Liver (tissue), 9 donors: ENCODE data around the gene ZNF239. TPM values are rescaled to one million over a fixed set of nuclear protein-coding genes. Genes with fewer than 3 reads are reported as not detected.

Source experiments
- DNase-seq: peaks from one replicate; pipeline ENCODE4 v3.0.0-alpha.2; 2017; ENCODE audit warnings: low spot score
- H3K27ac ChIP-seq, 2 donors: one replicate each; pipeline ENCODE4 v1.7.0; 2013; ENCODE audit warnings: inconsistent platforms in 2 of 2, low read length in 2 of 2, control low read depth in 1 of 2, low read depth in 1 of 2, mild to moderate bottlenecking in 1 of 2
- H3K27me3 ChIP-seq, 4 donors: one replicate each; pipeline versions ENCODE4 v1.6.1 to v1.7.0; 2013; ENCODE audit warnings: low read length in 3 of 4, inconsistent platforms in 1 of 4, mild to moderate bottlenecking in 1 of 4, moderate library complexity in 1 of 4; ENCODE audit not compliant: control insufficient read depth in 4 of 4, insufficient read depth in 4 of 4
- H3K36me3 ChIP-seq, 4 donors: one replicate each; pipeline versions ENCODE4 v1.6.1 to v1.7.0; 2013; ENCODE audit warnings: low read length in 3 of 4, mild to moderate bottlenecking in 3 of 4, low read depth in 1 of 4, moderate library complexity in 1 of 4; ENCODE audit not compliant: control insufficient read depth in 4 of 4, insufficient read depth in 3 of 4
- H3K4me1 ChIP-seq, 4 donors: one replicate each; pipeline versions ENCODE4 v1.6.1 to v1.7.0; 2013; ENCODE audit warnings: low read length in 3 of 4, mild to moderate bottlenecking in 3 of 4, moderate library complexity in 1 of 4; ENCODE audit not compliant: control insufficient read depth in 4 of 4, insufficient read depth in 4 of 4
- H3K4me3 ChIP-seq, 3 donors: one replicate each; pipeline versions ENCODE4 v1.6.1 to v1.7.0; 2013; ENCODE audit warnings: low read length in 3 of 3, control low read depth in 1 of 3, low read depth in 1 of 3, mild to moderate bottlenecking in 1 of 3
- H3K9ac ChIP-seq, 2 donors: one replicate each; pipeline ENCODE4 v1.7.0; 2013; ENCODE audit warnings: low read length in 2 of 2, mild to moderate bottlenecking in 2 of 2, moderate library complexity in 2 of 2, control low read depth in 1 of 2, low read depth in 1 of 2
- H3K9me3 ChIP-seq, 4 donors: one replicate each; pipeline versions ENCODE4 v1.6.1 to v1.7.0; 2013; ENCODE audit warnings: low read length in 3 of 4; ENCODE audit not compliant: control insufficient read depth in 4 of 4
- EGR1 ChIP-seq, 2 donors: IDR thresholded peaks; 2 replicates each; pipeline ENCODE4 v1.6.1; 2016 to 2018; ENCODE audit warnings: antibody characterized with exemption in 2 of 2, low read depth in 2 of 2
- FOXA1 ChIP-seq: IDR thresholded peaks from 2 replicates; pipeline ENCODE4 v1.6.1; 2016; ENCODE audit warnings: antibody characterized with exemption
- FOXA2 ChIP-seq: IDR thresholded peaks from 2 replicates; pipeline ENCODE4 v1.6.1; 2016; ENCODE audit warnings: antibody characterized with exemption
- GABPA ChIP-seq, 2 donors: IDR thresholded peaks in 1 of 2; conservative IDR thresholded peaks in 1 of 2; 2 replicates each; pipeline ENCODE4 v1.6.1; 2016; ENCODE audit warnings: antibody characterized with exemption in 2 of 2, mild to moderate bottlenecking in 1 of 2, moderate library complexity in 1 of 2
- HNF4A ChIP-seq, 2 donors: conservative IDR thresholded peaks; 2 replicates each; pipeline ENCODE4 v1.6.1; 2016; ENCODE audit warnings: antibody characterized with exemption in 2 of 2, mild to moderate bottlenecking in 2 of 2
- HNF4G ChIP-seq: IDR thresholded peaks from 2 replicates; pipeline ENCODE4 v1.6.1; 2016; ENCODE audit warnings: antibody characterized with exemption
- JUND ChIP-seq, 2 donors: IDR thresholded peaks; 2 replicates each; pipeline ENCODE4 v1.6.1; 2016; ENCODE audit warnings: antibody characterized with exemption in 2 of 2
- NR2F2 ChIP-seq: IDR thresholded peaks from 2 replicates; pipeline ENCODE4 v1.6.1; 2016; ENCODE audit warnings: antibody characterized with exemption
- RAD21 ChIP-seq, 2 donors: IDR thresholded peaks; 2 replicates each; pipeline ENCODE4 v1.6.1; 2016; ENCODE audit warnings: antibody characterized with exemption in 2 of 2, mild to moderate bottlenecking in 2 of 2
- RXRA ChIP-seq, 2 donors: IDR thresholded peaks; 2 replicates each; pipeline ENCODE4 v1.6.1; 2017 to 2018; ENCODE audit warnings: antibody characterized with exemption in 2 of 2, mild to moderate bottlenecking in 1 of 2
- SP1 ChIP-seq: IDR thresholded peaks from 2 replicates; pipeline ENCODE4 v1.6.1; 2018; ENCODE audit warnings: antibody characterized with exemption, mild to moderate bottlenecking
- TAF1 ChIP-seq: conservative IDR thresholded peaks from 2 replicates; pipeline ENCODE4 v1.6.1; 2016; ENCODE audit warnings: antibody characterized with exemption, mild to moderate bottlenecking
- WGBS: extraction: QIAGEN DNeasy Blood & Tissue Kit; methylation state at CpG from one replicate; pipeline ENCODE4 v1.1.7; 2013; 5-methylcytosine and 5-hydroxymethylcytosine counted together
- polyA plus RNA-seq, 2 donors: library from polyadenylated mRNA; stranded (reverse) in 1 of 2; unstranded in 1 of 2; fragments of 200-250 nt in 1 of 2; fragments of >200 nt in 1 of 2; fragmentation: Nextera tagmentation in 1 of 2; extraction: Ambion mirVana in 1 of 2; gene quantifications; one replicate each; pipeline versions ENCODE4 v1.2.1 to v1.2.3, GENCODE V29; 2013 to 2015
- total RNA-seq, 2 donors: library from RNA; depleted of rRNA; stranded (reverse); fragments of >200 nt; gene quantifications; one replicate each; pipeline ENCODE4 v1.2.3, GENCODE V29; 2014
- TF ChIP-seq, protein P1 (sequence below): fragments of 150-350 bp; IDR thresholded peaks from 2 replicates; pipeline ENCODE4 v1.5.1; 2017; ENCODE audit warnings: improper control_type of control experiment, low read depth, low read length; ENCODE audit not compliant: missing input control
- TF ChIP-seq, protein P2 (sequence below): IDR thresholded peaks from 2 replicates; pipeline ENCODE4 v1.6.1; 2016; ENCODE audit warnings: antibody characterized with exemption
- TF ChIP-seq, protein P3 (sequence below): IDR thresholded peaks from 2 replicates; pipeline ENCODE4 v1.6.1; 2016; ENCODE audit warnings: antibody characterized with exemption, mild to moderate bottlenecking
- TF ChIP-seq, protein P4 (sequence below): IDR thresholded peaks from 2 replicates; pipeline ENCODE4 v1.6.1; 2016; ENCODE audit warnings: antibody characterized with exemption
- TF ChIP-seq, protein P5 (sequence below): IDR thresholded peaks from 2 replicates; pipeline ENCODE4 v1.6.1; 2016; ENCODE audit warnings: antibody characterized with exemption
- donor health status: healthy.
- donor health status: healthy.
- donor health status: healthy.
- donor health status: healthy.
- donor health status: healthy.

Gene ZNF239
- total and polyA plus RNA-seq, 4 donors: 0.57 to 2.1 (median 1.1) TPM

DNA sequence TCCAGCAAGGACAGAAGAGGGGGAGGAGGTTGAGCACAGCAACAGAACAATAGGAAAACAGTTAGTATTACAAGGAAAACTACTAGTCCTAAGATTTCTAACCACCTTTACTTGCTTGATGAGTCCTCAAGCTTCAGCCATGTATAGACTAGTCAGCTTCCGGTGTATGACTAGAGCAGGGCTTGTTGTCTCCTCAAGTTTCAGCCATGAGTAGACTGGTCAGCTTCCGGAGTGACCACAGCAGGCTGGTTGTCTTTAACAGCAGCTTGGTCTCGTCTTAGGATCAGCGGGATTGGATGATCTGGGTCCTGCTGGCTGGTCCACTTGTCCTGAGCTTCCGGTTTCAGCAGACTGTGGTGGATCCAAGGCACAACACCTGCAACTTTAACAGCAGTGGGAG lies 10.6 kb upstream of the ZNF239 start:
- Histone ChIP-seq H3K4me1 (no peaks in the 10 kb centered on the region), H3K27ac (no peak overlapping the region), H3K9ac (no peak overlapping the region), H3K9me3 (no peaks in the 10 kb centered on the region), H3K27me3 (no peaks in the 10 kb centered on the region), H3K36me3 (no peaks in the 10 kb centered on the region), H3K4me3 (no peak overlapping the region)
- TF ChIP-seq FOXA1: no peak
- no peak for TF ChIP-seq GABPA (IDR thresholded peaks at IDR 0.05 in 1 of 2, conservative IDR thresholded peaks at IDR 0.05 in 1 of 2)
- TF ChIP-seq RXRA (IDR thresholded peaks at IDR 0.05): no peak
- no peak for TF ChIP-seq SP1
- TF ChIP-seq, protein P1, sequence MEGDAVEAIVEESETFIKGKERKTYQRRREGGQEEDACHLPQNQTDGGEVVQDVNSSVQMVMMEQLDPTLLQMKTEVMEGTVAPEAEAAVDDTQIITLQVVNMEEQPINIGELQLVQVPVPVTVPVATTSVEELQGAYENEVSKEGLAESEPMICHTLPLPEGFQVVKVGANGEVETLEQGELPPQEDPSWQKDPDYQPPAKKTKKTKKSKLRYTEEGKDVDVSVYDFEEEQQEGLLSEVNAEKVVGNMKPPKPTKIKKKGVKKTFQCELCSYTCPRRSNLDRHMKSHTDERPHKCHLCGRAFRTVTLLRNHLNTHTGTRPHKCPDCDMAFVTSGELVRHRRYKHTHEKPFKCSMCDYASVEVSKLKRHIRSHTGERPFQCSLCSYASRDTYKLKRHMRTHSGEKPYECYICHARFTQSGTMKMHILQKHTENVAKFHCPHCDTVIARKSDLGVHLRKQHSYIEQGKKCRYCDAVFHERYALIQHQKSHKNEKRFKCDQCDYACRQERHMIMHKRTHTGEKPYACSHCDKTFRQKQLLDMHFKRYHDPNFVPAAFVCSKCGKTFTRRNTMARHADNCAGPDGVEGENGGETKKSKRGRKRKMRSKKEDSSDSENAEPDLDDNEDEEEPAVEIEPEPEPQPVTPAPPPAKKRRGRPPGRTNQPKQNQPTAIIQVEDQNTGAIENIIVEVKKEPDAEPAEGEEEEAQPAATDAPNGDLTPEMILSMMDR: no peak
- TF ChIP-seq HNF4A (conservative IDR thresholded peaks at IDR 0.05): no peak
- TF ChIP-seq, protein P2, sequence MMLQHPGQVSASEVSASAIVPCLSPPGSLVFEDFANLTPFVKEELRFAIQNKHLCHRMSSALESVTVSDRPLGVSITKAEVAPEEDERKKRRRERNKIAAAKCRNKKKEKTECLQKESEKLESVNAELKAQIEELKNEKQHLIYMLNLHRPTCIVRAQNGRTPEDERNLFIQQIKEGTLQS: no peak
- no peak for TF ChIP-seq JUND (IDR thresholded peaks at IDR 0.05)
- TF ChIP-seq, protein P3, sequence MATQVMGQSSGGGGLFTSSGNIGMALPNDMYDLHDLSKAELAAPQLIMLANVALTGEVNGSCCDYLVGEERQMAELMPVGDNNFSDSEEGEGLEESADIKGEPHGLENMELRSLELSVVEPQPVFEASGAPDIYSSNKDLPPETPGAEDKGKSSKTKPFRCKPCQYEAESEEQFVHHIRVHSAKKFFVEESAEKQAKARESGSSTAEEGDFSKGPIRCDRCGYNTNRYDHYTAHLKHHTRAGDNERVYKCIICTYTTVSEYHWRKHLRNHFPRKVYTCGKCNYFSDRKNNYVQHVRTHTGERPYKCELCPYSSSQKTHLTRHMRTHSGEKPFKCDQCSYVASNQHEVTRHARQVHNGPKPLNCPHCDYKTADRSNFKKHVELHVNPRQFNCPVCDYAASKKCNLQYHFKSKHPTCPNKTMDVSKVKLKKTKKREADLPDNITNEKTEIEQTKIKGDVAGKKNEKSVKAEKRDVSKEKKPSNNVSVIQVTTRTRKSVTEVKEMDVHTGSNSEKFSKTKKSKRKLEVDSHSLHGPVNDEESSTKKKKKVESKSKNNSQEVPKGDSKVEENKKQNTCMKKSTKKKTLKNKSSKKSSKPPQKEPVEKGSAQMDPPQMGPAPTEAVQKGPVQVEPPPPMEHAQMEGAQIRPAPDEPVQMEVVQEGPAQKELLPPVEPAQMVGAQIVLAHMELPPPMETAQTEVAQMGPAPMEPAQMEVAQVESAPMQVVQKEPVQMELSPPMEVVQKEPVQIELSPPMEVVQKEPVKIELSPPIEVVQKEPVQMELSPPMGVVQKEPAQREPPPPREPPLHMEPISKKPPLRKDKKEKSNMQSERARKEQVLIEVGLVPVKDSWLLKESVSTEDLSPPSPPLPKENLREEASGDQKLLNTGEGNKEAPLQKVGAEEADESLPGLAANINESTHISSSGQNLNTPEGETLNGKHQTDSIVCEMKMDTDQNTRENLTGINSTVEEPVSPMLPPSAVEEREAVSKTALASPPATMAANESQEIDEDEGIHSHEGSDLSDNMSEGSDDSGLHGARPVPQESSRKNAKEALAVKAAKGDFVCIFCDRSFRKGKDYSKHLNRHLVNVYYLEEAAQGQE: no peak
- TF ChIP-seq, protein P4, sequence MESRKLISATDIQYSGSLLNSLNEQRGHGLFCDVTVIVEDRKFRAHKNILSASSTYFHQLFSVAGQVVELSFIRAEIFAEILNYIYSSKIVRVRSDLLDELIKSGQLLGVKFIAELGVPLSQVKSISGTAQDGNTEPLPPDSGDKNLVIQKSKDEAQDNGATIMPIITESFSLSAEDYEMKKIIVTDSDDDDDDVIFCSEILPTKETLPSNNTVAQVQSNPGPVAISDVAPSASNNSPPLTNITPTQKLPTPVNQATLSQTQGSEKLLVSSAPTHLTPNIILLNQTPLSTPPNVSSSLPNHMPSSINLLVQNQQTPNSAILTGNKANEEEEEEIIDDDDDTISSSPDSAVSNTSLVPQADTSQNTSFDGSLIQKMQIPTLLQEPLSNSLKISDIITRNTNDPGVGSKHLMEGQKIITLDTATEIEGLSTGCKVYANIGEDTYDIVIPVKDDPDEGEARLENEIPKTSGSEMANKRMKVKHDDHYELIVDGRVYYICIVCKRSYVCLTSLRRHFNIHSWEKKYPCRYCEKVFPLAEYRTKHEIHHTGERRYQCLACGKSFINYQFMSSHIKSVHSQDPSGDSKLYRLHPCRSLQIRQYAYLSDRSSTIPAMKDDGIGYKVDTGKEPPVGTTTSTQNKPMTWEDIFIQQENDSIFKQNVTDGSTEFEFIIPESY: no peak
- TF ChIP-seq TAF1: no peak
- no peak for TF ChIP-seq FOXA2
- no peak for TF ChIP-seq EGR1 (IDR thresholded peaks at IDR 0.05; ENCODE audit: low read depth in 2 of 2)
- no peak for TF ChIP-seq NR2F2
- TF ChIP-seq, protein P5, sequence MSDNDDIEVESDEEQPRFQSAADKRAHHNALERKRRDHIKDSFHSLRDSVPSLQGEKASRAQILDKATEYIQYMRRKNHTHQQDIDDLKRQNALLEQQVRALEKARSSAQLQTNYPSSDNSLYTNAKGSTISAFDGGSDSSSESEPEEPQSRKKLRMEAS: no peak
- TF ChIP-seq HNF4G: no peak
- TF ChIP-seq RAD21 (IDR thresholded peaks at IDR 0.05): no peak
- 90% methylated on average over 5 of the region's 5 CpGs for WGBS
- no peak for DNase-seq

DNA sequence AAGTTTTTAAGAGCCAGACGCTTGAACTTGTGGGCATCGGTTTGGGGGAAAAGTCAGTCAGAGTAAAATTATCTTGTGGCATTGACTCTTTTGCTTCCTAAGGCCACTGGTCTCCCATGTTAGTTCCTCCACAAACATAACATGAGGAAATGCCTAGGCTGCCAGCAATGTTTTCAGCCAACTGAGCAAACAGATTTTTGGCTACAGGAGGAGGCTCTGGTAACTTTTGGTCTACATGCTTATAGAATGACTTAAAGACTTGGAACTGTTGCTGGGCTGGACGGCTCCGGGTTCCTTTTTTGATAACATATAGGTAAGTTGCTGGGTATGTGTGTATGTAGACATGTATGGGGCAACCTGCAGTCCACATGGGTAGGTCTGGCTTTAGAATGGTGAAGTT lies 9.6 kb upstream of the ZNF239 start:
- 81% methylated on average over 4 of the region's 4 CpGs for WGBS
- no peak overlapping the region for H3K9ac ChIP-seq
- no peaks in the 10 kb centered on the region for H3K4me1 ChIP-seq
- H3K27me3 ChIP-seq: no peaks in the 10 kb centered on the region
- no peaks in the 10 kb centered on the region for H3K36me3 ChIP-seq
- no peak for TF ChIP-seq SP1
- DNase-seq: no peak
- no peak overlapping the region for H3K27ac ChIP-seq
- no peak overlapping the region for H3K4me3 ChIP-seq
- no peaks in the 10 kb centered on the region for H3K9me3 ChIP-seq
